PC-9 (cell line): ENCODE results near the gene SPON2. TPM values are rescaled to one million over a fixed set of nuclear protein-coding genes. Genes with fewer than 3 reads are reported as not detected.

Experiments used
- BruUV-seq: library from RNA; stranded (reverse); fragments of 400-500 nt; replicated peaks from 2 replicates; lab custom pipeline; 2021; lab: Mats Ljungman, UMichigan
- CTCF ChIA-PET: fragments of 300-600 bp; sonication (Branson Sonifier 250); formaldehyde crosslinking; loops from one replicate; lab custom pipeline; 2022; ENCODE audit warnings: antibody characterized with exemption; lab: Charles Lee
- POLR2A ChIA-PET: fragments of 300-600 bp; sonication (Branson Sonifier 250); formaldehyde crosslinking; loops from one replicate; lab custom pipeline; 2022; ENCODE audit warnings: antibody characterized with exemption; ENCODE audit not compliant: unreplicated experiment; lab: Charles Lee
- DNase-seq, 2 experiments: peaks; one replicate each; pipeline versions ENCODE4 v3.0.0 to v3.0.0-alpha.2; 2015 to 2022; ENCODE audit warnings: mixed read lengths in 1 of 2
- H2AFZ ChIP-seq: fragments of 200-600 bp; sonication (generic); 2 replicates; pipeline ENCODE4 v1.8.1; 2017; ENCODE audit warnings: antibody characterized with exemption
- H3F3A ChIP-seq: fragments of 200-600 bp; sonication (generic); 2 replicates; pipeline ENCODE4 v1.8.1; 2017; ENCODE audit warnings: antibody characterized with exemption, mild to moderate bottlenecking, low read depth; ENCODE audit not compliant: insufficient read depth
- H3K27ac ChIP-seq: fragments of 200-600 bp; sonication (generic); 2 replicates; pipeline ENCODE4 v1.6.1; 2016; ENCODE audit warnings: mixed run types
- H3K27me3 ChIP-seq: fragments of 200-600 bp; sonication (generic); 2 replicates; pipeline ENCODE4 v1.6.1; 2016; ENCODE audit warnings: low read depth, mixed run types; ENCODE audit not compliant: insufficient read depth
- H3K36me3 ChIP-seq: fragments of 200-600 bp; sonication (generic); 2 replicates; pipeline ENCODE4 v1.6.1; 2016; ENCODE audit warnings: low read depth, mixed run types
- H3K4me1 ChIP-seq: fragments of 200-600 bp; sonication (generic); replicated peaks from 2 replicates; pipeline ENCODE4 v1.6.1; 2016; ENCODE audit warnings: mixed run types; ENCODE audit not compliant: insufficient read depth
- H3K4me2 ChIP-seq: fragments of 200-600 bp; sonication (generic); 2 replicates; pipeline ENCODE4 v1.6.1; 2017; ENCODE audit warnings: mixed run types
- H3K4me3 ChIP-seq: fragments of 200-600 bp; sonication (generic); 2 replicates; pipeline ENCODE4 v1.6.1; 2016; ENCODE audit warnings: mixed run types
- H3K79me2 ChIP-seq: fragments of 200-600 bp; sonication (generic); 2 replicates; pipeline ENCODE4 v1.6.1; 2017; ENCODE audit warnings: low read depth, mixed run types
- H3K9me2 ChIP-seq: fragments of 200-600 bp; sonication (generic); 2 replicates; pipeline ENCODE4 v1.8.1; 2017; ENCODE audit warnings: mild to moderate bottlenecking; ENCODE audit not compliant: insufficient read depth
- H3K9me3 ChIP-seq: fragments of 200-600 bp; sonication (generic); 2 replicates; pipeline ENCODE4 v1.8.1; 2016; ENCODE audit warnings: low read depth; ENCODE audit not compliant: insufficient read depth
- H4K20me1 ChIP-seq: fragments of 200-600 bp; sonication (generic); 2 replicates; pipeline ENCODE4 v1.8.1; 2017; ENCODE audit not compliant: insufficient read depth
- EZH2 ChIP-seq: fragments of 200-600 bp; sonication (generic); IDR thresholded peaks from 2 replicates; pipeline ENCODE4 v1.8.0; 2017; ENCODE audit warnings: antibody characterized with exemption, low read depth
- intact Hi-C: fragments of 100-400 bp; cut with micrococcal nuclease; formaldehyde crosslinking; loops from one replicate; pipeline ENCODE4 v1.10.0; 2022; ENCODE audit not compliant: unreplicated experiment
- total RNA-seq: library from RNA; stranded (reverse); gene quantifications from 2 replicates; pipeline ENCODE4 v1.2.3, GENCODE V29; 2021
- TF ChIP-seq, protein P1 (sequence below): fragments of 200-600 bp; sonication (generic); conservative IDR thresholded peaks from 2 replicates; pipeline ENCODE4 v1.6.1; 2017; ENCODE audit warnings: mixed run types, antibody characterized with exemption, mild to moderate bottlenecking, moderate library complexity

SPON2 gene
- total RNA-seq, 1 experiment from 2014 or later = 2.0 TPM

DNA sequence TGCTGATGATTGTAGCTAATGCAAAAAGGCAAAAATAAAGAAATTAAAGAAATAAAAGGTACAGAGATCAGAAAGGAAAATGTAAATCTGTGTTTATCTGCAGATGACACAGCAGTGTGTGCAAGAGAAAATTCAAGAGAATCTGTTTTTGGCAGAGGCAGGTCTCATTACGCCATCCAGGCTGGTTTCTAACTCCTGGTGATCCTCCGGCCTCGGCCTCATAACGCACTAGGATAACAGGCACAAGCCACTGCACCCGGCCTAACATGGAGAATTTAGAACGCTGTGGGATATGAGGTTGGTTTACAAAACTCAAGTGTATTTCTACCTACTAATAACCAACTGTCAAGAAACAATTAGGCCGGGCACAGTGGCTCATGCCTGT lies 47.2 kb upstream of the SPON2 start:
- no TSS peak for BruUV-seq
- CTCF ChIA-PET = no interaction called here
- no peak overlapping the region for H3K27ac ChIP-seq
- no peak overlapping the region for H3K4me3 ChIP-seq
- H3F3A ChIP-seq = no peaks in the 10 kb centered on the region; the same call in 1 of the 2 replicates
- H3K27me3 ChIP-seq = no peaks in the 10 kb centered on the region
- H3K4me2 ChIP-seq = no peak overlapping the region
- peaks cover 6% of the 10 kb centered on the region; the same call in 1 of the 2 replicates for H3K36me3 ChIP-seq
- DNase-seq = no peak
- TF ChIP-seq, protein P1, sequence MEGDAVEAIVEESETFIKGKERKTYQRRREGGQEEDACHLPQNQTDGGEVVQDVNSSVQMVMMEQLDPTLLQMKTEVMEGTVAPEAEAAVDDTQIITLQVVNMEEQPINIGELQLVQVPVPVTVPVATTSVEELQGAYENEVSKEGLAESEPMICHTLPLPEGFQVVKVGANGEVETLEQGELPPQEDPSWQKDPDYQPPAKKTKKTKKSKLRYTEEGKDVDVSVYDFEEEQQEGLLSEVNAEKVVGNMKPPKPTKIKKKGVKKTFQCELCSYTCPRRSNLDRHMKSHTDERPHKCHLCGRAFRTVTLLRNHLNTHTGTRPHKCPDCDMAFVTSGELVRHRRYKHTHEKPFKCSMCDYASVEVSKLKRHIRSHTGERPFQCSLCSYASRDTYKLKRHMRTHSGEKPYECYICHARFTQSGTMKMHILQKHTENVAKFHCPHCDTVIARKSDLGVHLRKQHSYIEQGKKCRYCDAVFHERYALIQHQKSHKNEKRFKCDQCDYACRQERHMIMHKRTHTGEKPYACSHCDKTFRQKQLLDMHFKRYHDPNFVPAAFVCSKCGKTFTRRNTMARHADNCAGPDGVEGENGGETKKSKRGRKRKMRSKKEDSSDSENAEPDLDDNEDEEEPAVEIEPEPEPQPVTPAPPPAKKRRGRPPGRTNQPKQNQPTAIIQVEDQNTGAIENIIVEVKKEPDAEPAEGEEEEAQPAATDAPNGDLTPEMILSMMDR = no peak
- TF ChIP-seq EZH2 = no peak
- H3K9me2 ChIP-seq = no peaks in the 10 kb centered on the region
- intact Hi-C loops = no loop called here
- H3K4me1 ChIP-seq = no peaks in the 10 kb centered on the region
- H3K79me2 ChIP-seq = no peaks in the 10 kb centered on the region
- POLR2A ChIA-PET = no interaction called here
- H2AFZ ChIP-seq = no peak overlapping the region
- no peaks in the 10 kb centered on the region for H3K9me3 ChIP-seq
- H4K20me1 ChIP-seq = peaks cover 16% of the 10 kb centered on the region

DNA sequence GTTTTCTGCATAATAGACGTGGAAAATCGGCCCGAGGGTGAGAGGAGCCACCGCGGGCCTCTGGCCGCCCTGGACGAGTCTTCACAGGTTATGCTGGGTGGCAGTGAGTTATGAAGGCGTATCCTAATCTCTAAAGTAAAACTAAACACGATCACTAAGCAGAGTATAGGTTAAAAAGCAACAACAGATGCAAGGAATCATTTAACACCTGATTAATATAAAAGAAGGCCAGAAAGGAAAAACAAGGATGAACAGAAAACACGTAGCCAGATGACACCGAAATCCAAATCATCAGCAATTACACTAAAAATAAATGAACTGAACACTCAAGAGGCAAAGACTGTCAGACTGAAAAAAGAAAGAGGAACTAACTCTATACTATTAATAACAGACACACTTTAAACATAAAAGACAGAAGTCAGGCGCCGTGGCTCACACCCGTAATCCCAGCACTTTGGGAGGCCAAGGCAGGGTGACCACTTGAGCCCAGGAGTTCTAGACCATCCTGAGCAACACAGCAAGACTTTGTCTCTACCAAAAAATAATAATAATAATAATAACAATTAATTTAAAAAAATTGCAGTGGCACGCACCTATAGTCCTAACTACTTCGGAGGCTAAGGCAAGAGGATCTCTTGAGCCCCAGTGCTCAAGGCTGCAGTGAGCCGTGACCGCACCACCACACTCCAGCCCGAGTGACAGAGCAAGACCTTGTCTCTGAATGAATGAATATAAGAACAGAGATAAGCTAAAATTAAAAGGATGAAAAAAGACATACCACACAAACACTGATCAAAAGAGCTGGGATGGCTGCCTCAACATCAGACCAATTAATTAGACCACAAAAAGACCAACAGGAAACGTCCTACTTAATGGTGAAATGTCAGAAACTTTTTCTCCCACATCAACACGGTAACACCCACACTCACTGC lies 46.5 kb upstream of the SPON2 start:
- no peak for TF ChIP-seq EZH2
- TF ChIP-seq, protein P1 = no peak
- intact Hi-C loops = no loop called here
- no peaks in the 10 kb centered on the region; the same call in 1 of the 2 replicates for H3K36me3 ChIP-seq
- no peaks in the 10 kb centered on the region for H3K4me1 ChIP-seq
- H3K9me2 ChIP-seq = no peaks in the 10 kb centered on the region
- no peak overlapping the region for H2AFZ ChIP-seq
- H3K27ac ChIP-seq = no peak overlapping the region
- ChIA-PET CTCF (no interaction called here), POLR2A (interaction anchor here (0.6 kb wide), 1 partner anchor 30 kb away, joined by 6 read pairs; no protein-coding TSS in a partner anchor)
- H3F3A ChIP-seq = no peaks in the 10 kb centered on the region; the same call in 1 of the 2 replicates
- no TSS peak for BruUV-seq
- H3K79me2 ChIP-seq = no peaks in the 10 kb centered on the region
- no peaks in the 10 kb centered on the region for H3K27me3 ChIP-seq
- DNase-seq = no peak
- no peaks in the 10 kb centered on the region for H3K9me3 ChIP-seq
- H4K20me1 ChIP-seq = peaks cover 16% of the 10 kb centered on the region
- H3K4me3 ChIP-seq = no peak overlapping the region
- H3K4me2 ChIP-seq = no peak overlapping the region

- Histone ChIP-seq H3F3A (no peaks in the 10 kb centered on the region; the same call in 1 of the 2 replicates), H3K4me1 (no peaks in the 10 kb centered on the region), H3K36me3 (no peaks in the 10 kb centered on the region; the same call in 1 of the 2 replicates), H3K27me3 (no peaks in the 10 kb centered on the region), H4K20me1 (peaks cover 9% of the 10 kb centered on the region), H3K4me3 (no peak overlapping the region), H3K27ac (no peak overlapping the region), H3K9me3 (no peaks in the 10 kb centered on the region), H3K4me2 (no peak overlapping the region), H3K9me2 (no peaks in the 10 kb centered on the region), H3K79me2 (no peaks in the 10 kb centered on the region), H2AFZ (no peak overlapping the region)
- ChIA-PET CTCF (no interaction called here), POLR2A (no interaction called here)
- no TSS peak for BruUV-seq
- DNase-seq = no peak
- TF ChIP-seq EZH2 = no peak
- TF ChIP-seq, protein P1 = no peak
- intact Hi-C loops = no loop called here
Observed at GRCh38 chr4:1217366-1217765, 45.0 kb upstream of the SPON2 start.
